ENCODE results near the gene MYO18B.

Gene MYO18B

GRCh38 chr22:26035523-26035922 is 293.5 kb downstream of the MYO18B start:
- Histone ChIP-seq H3K27me3 (ENCODE audit: low read length) (no peaks in the 10 kb centered on the region), H3K79me2 (ENCODE audit: insufficient read depth, low read length) (no peaks in the 10 kb centered on the region), H3F3A (ENCODE audit: insufficient read depth) (no peaks in the 10 kb centered on the region), H3K4me3 (ENCODE audit: insufficient read depth, low read length, poor library complexity, severe bottlenecking) (no peak overlapping the region), H3K9me2 (replicated peaks; ENCODE audit: insufficient read depth, low read length) (no peaks in the 10 kb centered on the region), H2AFZ (ENCODE audit: low read depth, low read length, severe bottlenecking) (no peak overlapping the region), H4K20me1 (ENCODE audit: low read depth, low read length) (no peaks in the 10 kb centered on the region), H3K27ac (ENCODE audit: low read depth, low read length) (no peak overlapping the region), H3K4me2 (ENCODE audit: low read depth, low read length, poor library complexity, severe bottlenecking) (no peak overlapping the region), H3K9me3 (ENCODE audit: insufficient read depth, low read length) (peaks cover 10% of the 10 kb centered on the region; the same call in 1 of the 2 replicates), H3K9ac (ENCODE audit: low read length) (no peak overlapping the region), H3K36me3 (ENCODE audit: low read length) (no peaks in the 10 kb centered on the region)
- TF ChIP-seq EZH2phosphoT487 (conservative IDR thresholded peaks at IDR 0.05; ENCODE audit: low read length) (no peak), CTCF (IDR thresholded peaks at IDR 0.05; ENCODE audit: insufficient read depth, low read length, poor library complexity, severe bottlenecking) (no peak)

DNA sequence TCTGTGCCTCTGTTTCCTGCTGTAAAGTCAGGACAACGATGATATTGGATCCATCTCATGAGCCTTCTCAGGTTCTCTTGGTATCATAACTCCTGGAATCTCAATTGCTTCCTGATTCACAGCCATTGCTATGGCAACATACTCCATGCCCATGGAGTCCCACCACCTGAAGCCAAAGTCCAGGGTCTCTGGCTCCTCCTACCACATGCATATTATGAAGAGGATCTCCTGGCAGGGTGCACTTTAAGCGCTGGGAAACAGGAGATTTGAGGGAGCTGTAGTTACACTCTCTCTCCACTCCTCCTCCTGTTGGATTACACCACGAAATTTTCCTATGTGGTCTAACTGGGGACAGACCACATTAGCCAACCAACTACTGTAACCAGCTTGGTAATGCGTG is 296.4 kb downstream of the MYO18B start:
- H3K9ac ChIP-seq (ENCODE audit: low read length), result no peak overlapping the region
- no peak overlapping the region for H2AFZ ChIP-seq (ENCODE audit: low read depth, low read length, severe bottlenecking)
- H3K27ac ChIP-seq (ENCODE audit: low read depth, low read length), result no peak overlapping the region
- peaks cover 10% of the 10 kb centered on the region; the same call in 1 of the 2 replicates for H3K9me3 ChIP-seq (ENCODE audit: insufficient read depth, low read length)
- H3K9me2 ChIP-seq (replicated peaks; ENCODE audit: insufficient read depth, low read length), result no peaks in the 10 kb centered on the region
- no peaks in the 10 kb centered on the region for H3K36me3 ChIP-seq (ENCODE audit: low read length)
- H3F3A ChIP-seq (ENCODE audit: insufficient read depth), result no peaks in the 10 kb centered on the region
- TF ChIP-seq CTCF (IDR thresholded peaks at IDR 0.05; ENCODE audit: insufficient read depth, low read length, poor library complexity, severe bottlenecking) (no peak), EZH2phosphoT487 (conservative IDR thresholded peaks at IDR 0.05; ENCODE audit: low read length) (no peak)
- no peaks in the 10 kb centered on the region for H4K20me1 ChIP-seq (ENCODE audit: low read depth, low read length)
- H3K27me3 ChIP-seq (ENCODE audit: low read length), result no peaks in the 10 kb centered on the region
- no peak overlapping the region for H3K4me3 ChIP-seq (ENCODE audit: insufficient read depth, low read length, poor library complexity, severe bottlenecking)
- H3K4me2 ChIP-seq (ENCODE audit: low read depth, low read length, poor library complexity, severe bottlenecking), result no peak overlapping the region
- H3K79me2 ChIP-seq (ENCODE audit: insufficient read depth, low read length), result no peaks in the 10 kb centered on the region

GRCh38 chr22:26041931-26042330 is 299.9 kb downstream of the MYO18B start:
- H3K36me3 ChIP-seq (ENCODE audit: low read length), result no peaks in the 10 kb centered on the region
- no peaks in the 10 kb centered on the region for H3K9me3 ChIP-seq (ENCODE audit: insufficient read depth, low read length)
- TF ChIP-seq CTCF (IDR thresholded peaks at IDR 0.05; ENCODE audit: insufficient read depth, low read length, poor library complexity, severe bottlenecking) (no peak), EZH2phosphoT487 (conservative IDR thresholded peaks at IDR 0.05; ENCODE audit: low read length) (no peak)
- no peaks in the 10 kb centered on the region for H4K20me1 ChIP-seq (ENCODE audit: low read depth, low read length)
- no peak overlapping the region for H3K4me3 ChIP-seq (ENCODE audit: insufficient read depth, low read length, poor library complexity, severe bottlenecking)
- no peaks in the 10 kb centered on the region for H3F3A ChIP-seq (ENCODE audit: insufficient read depth)
- no peaks in the 10 kb centered on the region for H3K79me2 ChIP-seq (ENCODE audit: insufficient read depth, low read length)
- no peak overlapping the region for H3K27ac ChIP-seq (ENCODE audit: low read depth, low read length)
- no peak overlapping the region for H3K4me2 ChIP-seq (ENCODE audit: low read depth, low read length, poor library complexity, severe bottlenecking)
- no peaks in the 10 kb centered on the region for H3K9me2 ChIP-seq (replicated peaks; ENCODE audit: insufficient read depth, low read length)
- H2AFZ ChIP-seq (ENCODE audit: low read depth, low read length, severe bottlenecking), result no peak overlapping the region
- H3K9ac ChIP-seq (ENCODE audit: low read length), result no peak overlapping the region
- H3K27me3 ChIP-seq (ENCODE audit: low read length), result no peaks in the 10 kb centered on the region

All from SU-DHL-6 (cell line).